Activated T-helper 9 cell treated with anti-CD3 and anti-CD28 coated beads, Interleukin-2, amount 50 U/mL, for 16 hours (primary cell): ENCODE results near the gene TMEM79.
A peak's percentile ranks its signal among the peaks of the same experiment; 100 is the strongest.

Experiments
- DNase-seq: peaks from one replicate; pipeline ENCODE4 v3.0.0-alpha.2; 2020; ENCODE audit warnings: low read depth

TMEM79 gene, protein sequence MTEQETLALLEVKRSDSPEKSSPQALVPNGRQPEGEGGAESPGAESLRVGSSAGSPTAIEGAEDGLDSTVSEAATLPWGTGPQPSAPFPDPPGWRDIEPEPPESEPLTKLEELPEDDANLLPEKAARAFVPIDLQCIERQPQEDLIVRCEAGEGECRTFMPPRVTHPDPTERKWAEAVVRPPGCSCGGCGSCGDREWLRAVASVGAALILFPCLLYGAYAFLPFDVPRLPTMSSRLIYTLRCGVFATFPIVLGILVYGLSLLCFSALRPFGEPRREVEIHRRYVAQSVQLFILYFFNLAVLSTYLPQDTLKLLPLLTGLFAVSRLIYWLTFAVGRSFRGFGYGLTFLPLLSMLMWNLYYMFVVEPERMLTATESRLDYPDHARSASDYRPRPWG

DNA sequence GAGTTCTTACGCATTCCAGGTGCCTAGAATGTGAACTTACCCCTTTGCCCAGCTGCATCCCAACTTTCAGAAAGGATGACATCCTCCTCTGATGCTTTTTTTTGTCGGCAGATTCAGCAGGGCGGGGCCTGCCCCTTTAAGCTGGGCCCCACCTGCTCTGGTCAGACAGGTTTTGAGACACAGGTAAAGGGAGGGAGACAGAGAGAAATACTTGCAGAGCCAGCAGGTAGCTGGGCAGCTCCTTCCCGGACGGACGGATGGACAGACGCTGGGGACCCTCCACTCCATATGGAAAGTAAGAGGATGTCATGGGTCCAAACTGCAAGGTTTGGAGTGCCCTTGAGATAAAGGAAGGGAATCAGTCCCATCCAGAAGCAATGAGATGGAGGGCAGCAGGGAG, at the start of gene TMEM79:
TMEM79 (plus strand) TSS at position 214 of the 400 bp plus-strand sequence. CDS start 902 bp downstream, outside the sequence.
- no peak for DNase-seq

- no peak for DNase-seq
Observed at GRCh38 chr1:156236164-156236563, 48.0 kb upstream of the TMEM79 start.

- no peak for DNase-seq
Observed at GRCh38 chr1:156238248-156238647, 45.9 kb upstream of the TMEM79 start.

GRCh38 chr1:156241311-156241811, 42.8 kb upstream of the TMEM79 start:
- no peak for DNase-seq

GRCh38 chr1:156241926-156242325, 42.2 kb upstream of the TMEM79 start, which contains the start of gene BGLAP:
BGLAP (plus strand) TSS chr1:156242184; CDS start chr1:156242232, 48 bp downstream.
- DNase-seq, result no peak

GRCh38 chr1:156242738-156243137, 41.4 kb upstream of the TMEM79 start:
- no peak for DNase-seq

DNA sequence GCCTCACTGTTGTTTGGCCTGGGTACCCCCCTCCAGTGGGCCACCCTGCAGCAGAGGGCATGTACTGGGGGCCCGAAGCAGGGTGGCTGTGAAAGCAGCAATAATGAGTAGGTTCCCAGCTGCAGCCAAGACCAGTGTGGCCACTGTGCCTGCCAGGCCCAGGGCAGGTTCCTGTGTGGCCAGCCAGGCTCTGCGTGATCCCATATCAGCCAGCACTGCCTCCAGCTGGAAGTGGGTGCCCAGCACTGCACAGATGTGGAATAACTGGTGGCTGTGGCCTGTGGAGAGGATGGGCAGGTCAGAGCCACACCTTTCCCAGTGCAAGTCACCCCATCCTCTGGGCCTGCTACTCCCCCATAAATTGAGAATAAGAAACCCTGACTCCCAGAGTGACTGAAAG, 40.0 kb upstream of the TMEM79 start:
- DNase-seq, result no peak

GRCh38 chr1:156244712-156245111, 39.4 kb upstream of the TMEM79 start:
- DNase-seq, result no peak

- DNase-seq, result peak; percentile 15
Observed at GRCh38 chr1:156245451-156246232, 38.5 kb upstream of the TMEM79 start.

DNA sequence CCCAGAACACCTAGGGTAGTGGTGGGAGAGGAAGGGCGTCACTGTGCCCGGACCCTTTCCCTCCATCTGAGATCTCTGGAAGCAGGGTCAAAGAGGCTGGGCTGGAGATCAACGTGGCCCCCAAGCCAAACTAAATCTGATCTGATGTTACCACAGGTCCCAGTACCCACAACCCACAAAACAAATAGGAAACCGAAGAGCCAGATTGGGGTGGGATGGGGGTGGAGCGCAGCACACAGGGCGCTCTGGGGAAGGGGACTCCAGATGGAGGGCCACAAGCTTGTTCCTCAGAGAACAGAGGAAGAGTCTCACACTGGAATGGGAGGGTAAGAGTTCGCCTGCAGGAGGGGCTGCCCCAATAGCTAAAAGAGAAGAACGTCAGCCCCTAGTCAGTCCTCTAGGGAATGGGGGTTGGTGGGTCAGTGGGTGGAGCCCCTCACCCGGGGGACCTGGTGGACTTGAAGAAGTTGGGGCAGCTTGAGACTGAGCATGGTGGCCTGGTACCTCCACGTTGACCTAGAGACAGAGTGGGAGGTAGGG, 37.8 kb upstream of the TMEM79 start:
- DNase-seq, result no peak

- DNase-seq, result no peak
Observed at GRCh38 chr1:156246781-156247459, 37.2 kb upstream of the TMEM79 start.

DNA sequence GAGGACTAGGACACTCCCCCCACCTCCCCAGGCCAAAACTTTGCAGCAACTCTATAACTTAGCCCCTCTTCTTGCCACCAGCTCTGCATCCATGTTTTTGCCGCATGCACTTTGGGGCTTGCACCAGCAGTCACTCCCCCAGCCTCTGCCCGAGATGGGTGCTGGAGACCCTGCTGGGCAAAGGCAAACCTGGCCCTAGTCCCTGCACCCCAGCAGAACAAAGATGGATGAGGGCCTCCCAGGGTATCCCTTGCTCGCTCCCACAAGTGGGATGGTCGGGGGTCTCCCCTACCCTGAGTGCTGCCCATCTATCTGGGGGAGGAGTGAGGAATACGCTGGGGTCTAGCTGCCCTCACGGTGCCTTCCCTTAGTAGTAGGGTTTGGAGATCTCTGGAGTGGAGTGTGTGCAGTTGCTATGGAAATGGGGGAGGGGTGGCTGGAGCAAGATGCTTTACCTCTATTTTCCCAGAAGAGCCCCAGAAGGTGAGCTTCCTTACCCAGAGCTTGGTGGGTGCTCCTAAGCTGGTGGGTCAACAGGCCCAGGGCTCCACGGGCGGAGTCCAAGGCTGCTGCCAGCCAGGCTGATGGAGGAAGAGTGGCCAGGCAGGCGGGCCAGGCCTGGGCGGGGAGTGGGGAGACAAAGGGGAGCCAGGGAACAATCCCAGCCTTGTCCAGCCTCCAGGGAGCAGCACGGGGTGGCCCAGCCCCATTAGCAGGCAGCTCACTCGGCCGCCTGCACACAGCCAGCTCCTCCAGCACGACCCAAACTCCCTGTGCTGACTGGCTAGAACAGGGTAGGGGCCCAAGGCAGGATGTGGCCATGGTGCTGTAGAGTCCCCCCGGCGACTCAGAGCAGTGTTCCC, 36.4 kb upstream of the TMEM79 start, which contains the start of gene PAQR6:
PAQR6 (minus strand) TSS at position 597 of the 863 bp plus-strand sequence. CDS start 1,325 bp downstream, outside the sequence.
- DNase-seq, result no peak

DNA sequence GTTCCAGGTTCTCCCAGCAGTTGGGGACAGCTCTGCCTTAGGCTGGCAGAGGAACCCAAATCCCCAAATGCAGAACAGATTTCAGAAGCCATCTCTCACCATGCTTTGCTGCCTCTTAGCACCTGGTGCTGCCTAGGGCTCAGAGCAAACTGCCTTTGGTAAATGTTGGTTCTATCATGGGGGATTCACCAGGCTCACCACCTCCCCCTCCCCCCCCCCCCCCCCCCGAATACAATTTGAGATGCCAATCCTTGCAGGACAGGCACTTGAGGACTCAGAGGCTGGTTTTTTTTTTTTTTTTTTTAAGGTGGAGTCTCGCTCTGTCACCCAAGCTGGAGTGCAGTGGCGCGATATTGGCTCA, 35.8 kb upstream of the TMEM79 start:
- DNase-seq, result no peak

DNA sequence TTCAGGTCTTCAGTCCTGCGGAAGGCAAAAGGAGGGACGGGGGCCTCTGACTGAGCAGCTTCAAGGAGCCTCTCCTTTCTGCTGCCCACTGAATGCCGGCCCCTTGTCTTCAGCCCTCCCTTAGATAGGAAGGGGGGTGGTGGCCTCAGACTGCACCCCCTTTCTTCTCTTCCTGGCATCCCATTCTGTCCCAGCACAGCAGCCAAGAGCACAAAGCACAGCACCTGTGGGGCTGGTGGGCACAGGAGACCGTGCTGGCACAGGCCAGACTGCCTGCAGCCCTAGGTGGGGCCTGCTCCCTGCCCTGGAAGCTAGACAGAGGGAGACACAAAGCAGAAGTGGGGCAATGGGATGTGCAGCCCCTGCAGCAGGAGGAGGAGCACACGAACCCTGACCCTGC, 34.5 kb upstream of the TMEM79 start:
- DNase-seq, result no peak

GRCh38 chr1:156251527-156251926, 32.6 kb upstream of the TMEM79 start:
- no peak for DNase-seq

- no peak for DNase-seq
Observed at GRCh38 chr1:156253634-156254033, 30.5 kb upstream of the TMEM79 start.

GRCh38 chr1:156257711-156258110, 26.4 kb upstream of the TMEM79 start:
- no peak for DNase-seq

- no peak for DNase-seq
Observed at GRCh38 chr1:156258859-156259258, 25.3 kb upstream of the TMEM79 start.

DNA sequence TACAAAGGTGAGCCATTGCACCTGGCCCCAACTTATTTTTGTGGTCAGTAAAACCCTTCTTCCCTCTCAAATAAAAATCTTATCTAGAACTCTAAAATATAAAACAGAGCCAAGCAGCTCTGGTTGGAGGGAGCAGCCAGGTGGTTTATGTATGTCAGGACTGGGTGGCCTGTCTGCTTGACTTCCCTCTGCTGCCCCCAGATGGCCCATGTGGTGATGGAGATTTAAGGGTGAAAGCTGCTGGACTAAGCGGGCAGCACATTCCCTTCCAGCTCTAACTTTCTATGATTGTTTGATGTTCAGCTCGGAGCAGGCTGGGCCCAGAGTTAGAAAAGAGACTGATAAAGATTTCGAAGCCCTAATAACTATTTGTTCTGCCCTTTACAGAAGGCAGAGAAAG, 24.3 kb upstream of the TMEM79 start:
- DNase-seq, result no peak

DNA sequence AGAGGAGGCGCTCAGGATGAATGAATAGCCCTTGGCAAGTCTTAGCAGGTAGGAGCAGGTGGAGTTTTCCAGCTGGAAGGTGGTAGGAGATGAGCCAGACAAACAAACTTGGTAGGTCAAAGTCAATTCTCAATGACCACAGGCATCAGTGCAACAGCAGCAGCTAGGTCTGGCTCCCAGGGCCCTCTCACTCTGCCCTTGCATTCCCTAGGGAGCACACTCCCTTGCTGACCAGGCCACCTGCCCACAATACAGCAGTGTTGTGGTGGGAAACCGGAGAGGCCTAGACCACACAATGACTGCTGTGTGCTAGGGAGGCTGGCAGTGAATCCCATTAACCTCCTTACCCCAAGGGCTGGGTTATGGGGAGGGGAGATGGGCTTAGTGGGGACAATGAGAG, 23.2 kb upstream of the TMEM79 start:
- no peak for DNase-seq
